HG03108 (cell line): ENCODE results near the gene GMDS.

Experiments used
- ATAC-seq: cut with Tn5 transposase; IDR thresholded peaks from one replicate; pipeline ENCODE4 v1.9.1; 2021; ENCODE audit warnings: moderate library complexity; ENCODE audit not compliant: unreplicated experiment

GMDS gene

GRCh38 chr6:1840491-1841121 lies 404.8 kb downstream of the GMDS start:
- ATAC-seq, result no peak

GRCh38 chr6:1839361-1839760 lies 406.0 kb downstream of the GMDS start:
- no peak for ATAC-seq

- ATAC-seq, result no peak
Observed at GRCh38 chr6:1838604-1839213, 406.7 kb downstream of the GMDS start.

GRCh38 chr6:1837826-1838225 lies 407.6 kb downstream of the GMDS start:
- no peak for ATAC-seq

- ATAC-seq, result no peak
Observed at GRCh38 chr6:1836690-1837089, 408.7 kb downstream of the GMDS start.

- no peak for ATAC-seq
Observed at GRCh38 chr6:1834646-1835516, 410.5 kb downstream of the GMDS start.

- ATAC-seq, result no peak
Observed at GRCh38 chr6:1834207-1834606, 411.2 kb downstream of the GMDS start.

GRCh38 chr6:1832844-1833787 lies 412.3 kb downstream of the GMDS start:
- ATAC-seq, result no peak

- no peak for ATAC-seq
Observed at GRCh38 chr6:1832358-1832757, 413.0 kb downstream of the GMDS start.

- ATAC-seq, result no peak
Observed at GRCh38 chr6:1827984-1828793, 417.2 kb downstream of the GMDS start.

- no peak for ATAC-seq
Observed at GRCh38 chr6:1825926-1826325, 419.5 kb downstream of the GMDS start.

GRCh38 chr6:1825277-1825676 lies 420.1 kb downstream of the GMDS start:
- no peak for ATAC-seq

GRCh38 chr6:1821513-1822183 lies 423.8 kb downstream of the GMDS start:
- no peak for ATAC-seq

- no peak for ATAC-seq
Observed at GRCh38 chr6:1821164-1821512, 424.3 kb downstream of the GMDS start.

- ATAC-seq, result no peak
Observed at GRCh38 chr6:1820714-1821113, 424.7 kb downstream of the GMDS start.

- ATAC-seq, result no peak
Observed at GRCh38 chr6:1820165-1820564, 425.2 kb downstream of the GMDS start.

- no peak for ATAC-seq
Observed at GRCh38 chr6:1819007-1819406, 426.4 kb downstream of the GMDS start.

- no peak for ATAC-seq
Observed at GRCh38 chr6:1817033-1817761, 428.2 kb downstream of the GMDS start.
